PC-9 (cell line): Measurements from ENCODE around the gene BRMS1. TPM values are rescaled to one million over a fixed set of nuclear protein-coding genes. Genes with fewer than 3 reads are reported as not detected.

Experiments used
- BruUV-seq: library from RNA; stranded (reverse); fragments of 400-500 nt; replicated peaks from 2 replicates; lab custom pipeline; 2021; lab: Mats Ljungman, UMichigan
- CTCF ChIA-PET: fragments of 300-600 bp; sonication (Branson Sonifier 250); formaldehyde crosslinking; loops from one replicate; lab custom pipeline; 2022; ENCODE audit warnings: antibody characterized with exemption; lab: Charles Lee
- POLR2A ChIA-PET: fragments of 300-600 bp; sonication (Branson Sonifier 250); formaldehyde crosslinking; loops from one replicate; lab custom pipeline; 2022; ENCODE audit warnings: antibody characterized with exemption; ENCODE audit not compliant: unreplicated experiment; lab: Charles Lee
- DNase-seq, 2 experiments: peaks; one replicate each; pipeline versions ENCODE4 v3.0.0 to v3.0.0-alpha.2; 2015 to 2022; ENCODE audit warnings: mixed read lengths in 1 of 2
- H2AFZ ChIP-seq: fragments of 200-600 bp; sonication (generic); 2 replicates; pipeline ENCODE4 v1.8.1; 2017; ENCODE audit warnings: antibody characterized with exemption
- H3F3A ChIP-seq: fragments of 200-600 bp; sonication (generic); 2 replicates; pipeline ENCODE4 v1.8.1; 2017; ENCODE audit warnings: antibody characterized with exemption, mild to moderate bottlenecking, low read depth; ENCODE audit not compliant: insufficient read depth
- H3K27ac ChIP-seq: fragments of 200-600 bp; sonication (generic); 2 replicates; pipeline ENCODE4 v1.6.1; 2016; ENCODE audit warnings: mixed run types
- H3K27me3 ChIP-seq: fragments of 200-600 bp; sonication (generic); 2 replicates; pipeline ENCODE4 v1.6.1; 2016; ENCODE audit warnings: low read depth, mixed run types; ENCODE audit not compliant: insufficient read depth
- H3K36me3 ChIP-seq: fragments of 200-600 bp; sonication (generic); 2 replicates; pipeline ENCODE4 v1.6.1; 2016; ENCODE audit warnings: low read depth, mixed run types
- H3K4me1 ChIP-seq: fragments of 200-600 bp; sonication (generic); replicated peaks from 2 replicates; pipeline ENCODE4 v1.6.1; 2016; ENCODE audit warnings: mixed run types; ENCODE audit not compliant: insufficient read depth
- H3K4me2 ChIP-seq: fragments of 200-600 bp; sonication (generic); 2 replicates; pipeline ENCODE4 v1.6.1; 2017; ENCODE audit warnings: mixed run types
- H3K4me3 ChIP-seq: fragments of 200-600 bp; sonication (generic); 2 replicates; pipeline ENCODE4 v1.6.1; 2016; ENCODE audit warnings: mixed run types
- H3K79me2 ChIP-seq: fragments of 200-600 bp; sonication (generic); 2 replicates; pipeline ENCODE4 v1.6.1; 2017; ENCODE audit warnings: low read depth, mixed run types
- H3K9me2 ChIP-seq: fragments of 200-600 bp; sonication (generic); 2 replicates; pipeline ENCODE4 v1.8.1; 2017; ENCODE audit warnings: mild to moderate bottlenecking; ENCODE audit not compliant: insufficient read depth
- H3K9me3 ChIP-seq: fragments of 200-600 bp; sonication (generic); 2 replicates; pipeline ENCODE4 v1.8.1; 2016; ENCODE audit warnings: low read depth; ENCODE audit not compliant: insufficient read depth
- H4K20me1 ChIP-seq: fragments of 200-600 bp; sonication (generic); 2 replicates; pipeline ENCODE4 v1.8.1; 2017; ENCODE audit not compliant: insufficient read depth
- EZH2 ChIP-seq: fragments of 200-600 bp; sonication (generic); IDR thresholded peaks from 2 replicates; pipeline ENCODE4 v1.8.0; 2017; ENCODE audit warnings: antibody characterized with exemption, low read depth
- intact Hi-C: fragments of 100-400 bp; cut with micrococcal nuclease; formaldehyde crosslinking; loops from one replicate; pipeline ENCODE4 v1.10.0; 2022; ENCODE audit not compliant: unreplicated experiment
- total RNA-seq: library from RNA; stranded (reverse); gene quantifications from 2 replicates; pipeline ENCODE4 v1.2.3, GENCODE V29; 2021
- TF ChIP-seq, protein P1 (sequence below): fragments of 200-600 bp; sonication (generic); conservative IDR thresholded peaks from 2 replicates; pipeline ENCODE4 v1.6.1; 2017; ENCODE audit warnings: mixed run types, antibody characterized with exemption, mild to moderate bottlenecking, moderate library complexity

The BRMS1 gene
- total RNA-seq, 1 experiment from 2014 or later, result 54.3 TPM

DNA sequence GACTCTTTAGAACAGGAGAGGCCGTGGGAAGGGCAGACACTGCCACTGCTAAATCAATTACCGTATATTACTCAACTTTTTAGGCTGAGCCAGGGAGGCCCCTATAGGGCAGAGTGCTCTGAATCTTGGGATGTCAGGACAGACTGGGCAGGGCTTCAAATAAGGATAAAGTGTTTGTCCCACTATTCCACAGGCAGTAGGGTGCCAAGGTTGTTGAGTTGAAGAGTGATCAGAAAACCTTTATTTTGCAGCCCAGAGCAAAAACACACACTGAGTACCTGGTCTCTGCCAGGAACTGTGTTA, 4.1 kb upstream of the BRMS1 start:
- Histone ChIP-seq H3K9me2 (no peaks in the 10 kb centered on the region), H3K4me1 (peaks cover 25% of the 10 kb centered on the region), H3F3A (peaks cover 37% of the 10 kb centered on the region), H3K4me3 (no peak overlapping the region), H4K20me1 (no peaks in the 10 kb centered on the region), H3K27me3 (no peaks in the 10 kb centered on the region), H3K27ac (no peak overlapping the region), H2AFZ (no peak overlapping the region), H3K36me3 (no peaks in the 10 kb centered on the region), H3K4me2 (peak overlapping the region; percentile 68; the same call in 1 of the 2 replicates), H3K79me2 (peaks cover 24% of the 10 kb centered on the region), H3K9me3 (no peaks in the 10 kb centered on the region)
- intact Hi-C loops, result no loop called here
- no peak for DNase-seq
- no TSS peak for BruUV-seq
- CTCF ChIA-PET, result interaction anchor here (0.7 kb wide), 1 partner anchor 22 kb away, joined by 4 read pairs; no protein-coding TSS in a partner anchor
- POLR2A ChIA-PET, result no interaction called here
- TF ChIP-seq, protein P1, sequence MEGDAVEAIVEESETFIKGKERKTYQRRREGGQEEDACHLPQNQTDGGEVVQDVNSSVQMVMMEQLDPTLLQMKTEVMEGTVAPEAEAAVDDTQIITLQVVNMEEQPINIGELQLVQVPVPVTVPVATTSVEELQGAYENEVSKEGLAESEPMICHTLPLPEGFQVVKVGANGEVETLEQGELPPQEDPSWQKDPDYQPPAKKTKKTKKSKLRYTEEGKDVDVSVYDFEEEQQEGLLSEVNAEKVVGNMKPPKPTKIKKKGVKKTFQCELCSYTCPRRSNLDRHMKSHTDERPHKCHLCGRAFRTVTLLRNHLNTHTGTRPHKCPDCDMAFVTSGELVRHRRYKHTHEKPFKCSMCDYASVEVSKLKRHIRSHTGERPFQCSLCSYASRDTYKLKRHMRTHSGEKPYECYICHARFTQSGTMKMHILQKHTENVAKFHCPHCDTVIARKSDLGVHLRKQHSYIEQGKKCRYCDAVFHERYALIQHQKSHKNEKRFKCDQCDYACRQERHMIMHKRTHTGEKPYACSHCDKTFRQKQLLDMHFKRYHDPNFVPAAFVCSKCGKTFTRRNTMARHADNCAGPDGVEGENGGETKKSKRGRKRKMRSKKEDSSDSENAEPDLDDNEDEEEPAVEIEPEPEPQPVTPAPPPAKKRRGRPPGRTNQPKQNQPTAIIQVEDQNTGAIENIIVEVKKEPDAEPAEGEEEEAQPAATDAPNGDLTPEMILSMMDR, result no peak
- no peak for TF ChIP-seq EZH2

DNA sequence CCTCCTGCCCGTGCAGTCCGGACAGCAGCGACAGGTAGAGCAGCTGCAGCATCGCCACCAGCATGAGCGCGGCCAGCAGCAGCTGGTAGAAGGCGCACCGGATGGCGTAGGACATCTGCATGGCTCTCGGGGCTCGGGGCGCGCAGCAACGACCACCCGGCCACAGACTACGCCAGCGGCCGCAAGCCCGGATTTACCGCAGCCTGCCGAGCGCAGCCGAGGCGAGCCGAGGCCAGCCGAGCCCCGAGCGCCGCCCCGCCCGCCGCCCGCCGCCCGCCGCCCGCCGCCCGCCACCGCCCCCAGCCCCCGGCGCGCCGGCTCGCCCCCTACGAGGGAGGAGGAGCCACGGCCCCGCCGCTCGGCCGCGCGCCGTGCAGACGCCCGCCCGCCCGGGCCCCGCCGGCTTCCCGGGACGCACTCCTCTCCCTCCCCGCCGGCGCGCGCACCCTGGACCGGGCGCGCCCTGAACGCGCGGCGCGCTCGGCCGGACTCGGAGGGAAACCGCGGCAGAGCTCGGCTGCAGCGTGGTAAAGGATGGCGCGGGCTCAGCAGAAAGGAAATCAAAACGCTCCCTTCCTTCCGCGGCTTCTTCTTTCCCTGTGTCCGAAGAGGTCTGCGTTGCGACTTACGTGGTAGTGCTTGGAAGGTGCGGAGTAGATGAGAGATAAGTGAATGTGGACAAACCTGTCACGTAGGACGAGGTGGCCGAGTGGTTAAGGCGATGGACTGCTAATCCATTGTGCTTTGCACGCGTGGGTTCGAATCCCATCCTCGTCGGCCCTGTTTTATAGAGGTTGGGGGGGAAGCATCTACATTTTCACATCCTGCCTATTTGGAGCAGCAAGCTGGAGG, 2.7 kb upstream of the BRMS1 start, which contains the start of gene B4GAT1:
B4GAT1 (minus strand) TSS at position 205 of the 852 bp plus-strand sequence; CDS start at position 121, 84 bp downstream.
- CTCF ChIA-PET, result interaction anchor here (0.6 kb wide), 1 partner anchor 23 kb away, joined by 15 read pairs; no protein-coding TSS in a partner anchor
- no peaks in the 10 kb centered on the region for H3K9me3 ChIP-seq
- H4K20me1 ChIP-seq, result peaks cover 10% of the 10 kb centered on the region
- H3K27me3 ChIP-seq, result no peaks in the 10 kb centered on the region
- intact Hi-C loops, result loop anchor here (1.0 kb wide), 1 partner anchor 79 kb away; the partner anchor contains the start of gene RAB1B
- H3K79me2 ChIP-seq, result peaks cover 38% of the 10 kb centered on the region
- POLR2A ChIA-PET, result interaction anchor here (0.5 to 1.7 kb wide), 4 partner anchors 13 to 542 kb away, joined by 3 to 11 read pairs (median 8); no protein-coding TSS in a partner anchor
- peak within 1 kb of the TSS; percentile 87 for H3K4me2 ChIP-seq
- BruUV-seq, result no TSS peak
- H3K27ac ChIP-seq, result peak within 1 kb of the TSS; percentile 16; the same call in 1 of the 2 replicates
- no peak for TF ChIP-seq EZH2
- TF ChIP-seq, protein P1, result no peak
- H3K36me3 ChIP-seq, result no peaks in the 10 kb centered on the region
- peaks cover 34% of the 10 kb centered on the region for H3K4me1 ChIP-seq
- peak; percentile 88 to 94 for DNase-seq
- no peaks in the 10 kb centered on the region for H3K9me2 ChIP-seq
- H2AFZ ChIP-seq, result peak within 1 kb of the TSS; percentile 100
- H3K4me3 ChIP-seq, result peak within 1 kb of the TSS; percentile 100
- H3F3A ChIP-seq, result peaks cover 45% of the 10 kb centered on the region

DNA sequence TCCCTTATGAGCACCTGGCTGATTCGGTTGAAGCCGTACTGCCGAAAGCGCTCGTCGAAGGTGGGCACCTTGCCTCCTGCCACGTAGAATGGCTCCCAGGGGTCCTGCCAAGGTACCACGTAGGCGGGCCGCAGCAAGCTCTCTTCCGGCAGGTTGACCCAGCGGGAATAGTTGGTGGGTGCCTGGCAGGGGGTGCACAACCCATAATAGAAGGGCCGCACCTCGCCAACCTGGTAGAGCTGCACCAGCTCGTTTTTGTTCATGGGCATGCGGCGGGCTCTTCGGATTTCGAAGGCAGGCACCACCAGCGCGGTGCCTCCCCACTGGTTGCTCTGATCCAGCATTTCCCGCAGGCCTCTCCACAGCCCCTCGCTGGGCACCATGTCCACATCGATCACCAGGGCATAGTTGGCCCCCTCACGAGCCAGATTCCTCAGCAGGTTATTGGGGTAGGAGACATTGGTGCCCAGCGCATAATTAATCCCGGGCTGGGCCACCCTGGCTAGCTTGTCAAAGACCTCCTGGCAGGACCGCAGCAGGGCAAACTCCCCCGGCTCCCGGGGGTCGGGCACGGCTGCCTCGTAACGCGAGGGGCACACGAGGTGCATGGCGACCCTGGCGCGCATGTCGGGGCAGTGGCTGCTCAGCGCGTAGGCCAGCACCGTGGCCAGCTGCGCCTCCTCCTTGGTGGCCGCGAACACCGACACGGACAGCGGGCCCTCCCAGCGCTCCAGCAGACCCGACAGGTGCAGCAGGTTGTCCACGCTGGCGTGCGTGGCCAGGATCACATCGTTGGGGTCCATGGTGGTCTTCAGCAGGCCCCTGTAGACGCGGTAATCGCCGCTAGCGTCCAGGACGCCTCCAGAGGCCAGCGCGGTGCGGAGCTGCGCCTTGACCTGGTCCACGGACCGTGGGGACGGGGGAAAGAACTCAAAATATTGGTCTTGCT, 1.8 kb upstream of the BRMS1 start:
- Histone ChIP-seq H4K20me1 (peaks cover 10% of the 10 kb centered on the region), H3K9me3 (no peaks in the 10 kb centered on the region), H2AFZ (peak overlapping the region; percentile 100), H3K36me3 (no peaks in the 10 kb centered on the region), H3K9me2 (no peaks in the 10 kb centered on the region), H3K79me2 (peaks cover 39% of the 10 kb centered on the region), H3F3A (peaks cover 38% of the 10 kb centered on the region), H3K4me2 (peak overlapping the region; percentile 87), H3K27ac (peak overlapping the region; percentile 12; the same call in 1 of the 2 replicates), H3K27me3 (no peaks in the 10 kb centered on the region), H3K4me3 (peak overlapping the region; percentile 100), H3K4me1 (peaks cover 34% of the 10 kb centered on the region)
- POLR2A ChIA-PET, result interaction anchor here (1.0 to 1.7 kb wide), 2 partner anchors 11 to 13 kb away, joined by 5 to 11 read pairs; partner anchors contain the start of gene RIN1
- peak in 1 of 2 experiments; percentile 30 for DNase-seq
- intact Hi-C loops, result no loop called here
- no TSS peak for BruUV-seq
- TF ChIP-seq, protein P1, result no peak
- no peak for TF ChIP-seq EZH2
- CTCF ChIA-PET, result interaction anchor here (0.6 to 0.7 kb wide), 2 partner anchors 17 to 554 kb away, joined by 4 to 5 read pairs; no protein-coding TSS in a partner anchor
